ENCODE results near the gene PLAAT5.

Gene PLAAT5

GRCh38 chr11:63508009-63508408 lies 17.0 kb upstream of the PLAAT5 start:
- no peak overlapping the region for H3K4ac ChIP-seq (ENCODE audit: low read depth, low read length)
- no peak overlapping the region for H3K18ac ChIP-seq (ENCODE audit: low read length)
- no peaks in the 10 kb centered on the region for H3K27me3 ChIP-seq (ENCODE audit: insufficient read depth, low read length)
- no peak overlapping the region for H2AK5ac ChIP-seq (ENCODE audit: low read length)
- H3K79me1 ChIP-seq (ENCODE audit: low read length), result peaks cover 4% of the 10 kb centered on the region
- no peak overlapping the region for H3K23ac ChIP-seq (ENCODE audit: low read length)
- no peak overlapping the region for H3K4me2 ChIP-seq (ENCODE audit: low read length)
- H3K27ac ChIP-seq (ENCODE audit: low read depth, low read length), result no peak overlapping the region
- H3K79me2 ChIP-seq (ENCODE audit: control insufficient read depth, insufficient read depth, low read length, poor library complexity), result peaks cover 1% of the 10 kb centered on the region
- no peak overlapping the region for H3K4me3 ChIP-seq (ENCODE audit: low read depth, low read length)
- DNase-seq, result no peak
- no peak overlapping the region for H4K91ac ChIP-seq (ENCODE audit: low read depth, low read length)
- no peak overlapping the region for H2BK12ac ChIP-seq (ENCODE audit: low read length)
- no peak overlapping the region for H2AFZ ChIP-seq (ENCODE audit: insufficient read depth, low read length, poor library complexity)
- no peak overlapping the region for H4K12ac ChIP-seq (ENCODE audit: low read depth, low read length)
- no CpG with 5 or more reads among the region's 3 CpGs for WGBS (ENCODE audit: extremely low coverage, insufficient coverage, insufficient read length)
- no peak overlapping the region for H2BK120ac ChIP-seq (ENCODE audit: insufficient read depth, low read length, poor library complexity)
- peaks cover 2% of the 10 kb centered on the region for H3K9me3 ChIP-seq (ENCODE audit: insufficient read depth, low read depth, low read length)
- no peak overlapping the region for H3K9ac ChIP-seq (ENCODE audit: low read length)
- H2BK5ac ChIP-seq (ENCODE audit: low read depth, low read length, poor library complexity), result no peak overlapping the region
- no peak overlapping the region for H3K14ac ChIP-seq (ENCODE audit: low read length)
- peaks cover 9 to 16% of the 10 kb centered on the region in 2 experiments for H3K4me1 ChIP-seq (ENCODE audit: control insufficient read depth in 1 of 2, insufficient read depth in 2 of 2, low read length in 2 of 2)
- H3K36me3 ChIP-seq (ENCODE audit: control insufficient read depth in 1 of 2, insufficient read depth in 2 of 2, low read length in 2 of 2), result no peaks in the 10 kb centered on the region
- no peak overlapping the region for H4K8ac ChIP-seq (ENCODE audit: low read depth, low read length)

GRCh38 chr11:63507511-63507910 lies 16.5 kb upstream of the PLAAT5 start:
- H3K27me3 ChIP-seq (ENCODE audit: insufficient read depth, low read length), result no peaks in the 10 kb centered on the region
- H4K91ac ChIP-seq (ENCODE audit: low read depth, low read length), result peak overlapping the region; percentile 1
- no peak overlapping the region for H4K12ac ChIP-seq (ENCODE audit: low read depth, low read length)
- no peak overlapping the region for H3K27ac ChIP-seq (ENCODE audit: low read depth, low read length)
- H3K36me3 ChIP-seq (ENCODE audit: control insufficient read depth in 1 of 2, insufficient read depth in 2 of 2, low read length in 2 of 2), result no peaks in the 10 kb centered on the region
- no CpG with 5 or more reads among the region's 2 CpGs for WGBS (ENCODE audit: extremely low coverage, insufficient coverage, insufficient read length)
- no peak overlapping the region for H3K14ac ChIP-seq (ENCODE audit: low read length)
- H3K4me3 ChIP-seq (ENCODE audit: low read depth, low read length), result no peak overlapping the region
- no peak overlapping the region for H2BK120ac ChIP-seq (ENCODE audit: insufficient read depth, low read length, poor library complexity)
- no peak overlapping the region for H2BK12ac ChIP-seq (ENCODE audit: low read length)
- H2BK5ac ChIP-seq (ENCODE audit: low read depth, low read length, poor library complexity), result no peak overlapping the region
- H3K79me1 ChIP-seq (ENCODE audit: low read length), result peaks cover 4% of the 10 kb centered on the region
- H3K9ac ChIP-seq (ENCODE audit: low read length), result no peak overlapping the region
- H3K4me1 ChIP-seq (ENCODE audit: control insufficient read depth in 1 of 2, insufficient read depth in 2 of 2, low read length in 2 of 2), result peaks cover 9 to 16% of the 10 kb centered on the region in 2 experiments
- no peak overlapping the region for H3K18ac ChIP-seq (ENCODE audit: low read length)
- H3K23ac ChIP-seq (ENCODE audit: low read length), result no peak overlapping the region
- H2AFZ ChIP-seq (ENCODE audit: insufficient read depth, low read length, poor library complexity), result no peak overlapping the region
- H2AK5ac ChIP-seq (ENCODE audit: low read length), result no peak overlapping the region
- no peak overlapping the region for H3K4me2 ChIP-seq (ENCODE audit: low read length)
- H3K79me2 ChIP-seq (ENCODE audit: control insufficient read depth, insufficient read depth, low read length, poor library complexity), result peaks cover 1% of the 10 kb centered on the region
- no peak overlapping the region for H4K8ac ChIP-seq (ENCODE audit: low read depth, low read length)
- H3K4ac ChIP-seq (ENCODE audit: low read depth, low read length), result no peak overlapping the region
- H3K9me3 ChIP-seq (ENCODE audit: insufficient read depth, low read depth, low read length), result peaks cover 2% of the 10 kb centered on the region
- DNase-seq, result no peak

GRCh38 chr11:63506876-63507275 lies 15.9 kb upstream of the PLAAT5 start:
- no peak overlapping the region for H2AFZ ChIP-seq (ENCODE audit: insufficient read depth, low read length, poor library complexity)
- no peak for DNase-seq

GRCh38 chr11:63505857-63506528 lies 15.0 kb upstream of the PLAAT5 start, which contains the start of gene LGALS12:
LGALS12 (plus strand) TSS chr11:63506084; CDS start chr11:63506459, 375 bp downstream.
- peaks cover 2% of the 10 kb centered on the region for H3K9me3 ChIP-seq (ENCODE audit: insufficient read depth, low read depth, low read length)
- no peak within 1 kb of the TSS for H2BK12ac ChIP-seq (ENCODE audit: low read length)
- H3K27me3 ChIP-seq (ENCODE audit: insufficient read depth, low read length), result no peaks in the 10 kb centered on the region
- peaks cover 9 to 16% of the 10 kb centered on the region in 2 experiments for H3K4me1 ChIP-seq (ENCODE audit: control insufficient read depth in 1 of 2, insufficient read depth in 2 of 2, low read length in 2 of 2)
- peak within 1 kb of the TSS; percentile 16 for H2BK5ac ChIP-seq (ENCODE audit: low read depth, low read length, poor library complexity)
- H3K18ac ChIP-seq (ENCODE audit: low read length), result no peak within 1 kb of the TSS
- H2AK5ac ChIP-seq (ENCODE audit: low read length), result peak within 1 kb of the TSS; percentile 33
- H3K36me3 ChIP-seq (ENCODE audit: control insufficient read depth in 1 of 2, insufficient read depth in 2 of 2, low read length in 2 of 2), result no peaks in the 10 kb centered on the region
- peak within 1 kb of the TSS; percentile 45 for H4K91ac ChIP-seq (ENCODE audit: low read depth, low read length)
- WGBS (ENCODE audit: extremely low coverage, insufficient coverage, insufficient read length), result no CpG with 5 or more reads among the region's 15 CpGs
- no peak within 1 kb of the TSS for H3K4me2 ChIP-seq (ENCODE audit: low read length)
- peaks cover 1% of the 10 kb centered on the region for H3K79me2 ChIP-seq (ENCODE audit: control insufficient read depth, insufficient read depth, low read length, poor library complexity)
- no peak within 1 kb of the TSS for H3K9ac ChIP-seq (ENCODE audit: low read length)
- no peak within 1 kb of the TSS for H3K27ac ChIP-seq (ENCODE audit: low read depth, low read length)
- H3K4me3 ChIP-seq (ENCODE audit: low read depth, low read length), result no peak within 1 kb of the TSS
- peak within 1 kb of the TSS; percentile 13 for H2BK120ac ChIP-seq (ENCODE audit: insufficient read depth, low read length, poor library complexity)
- H2AFZ ChIP-seq (ENCODE audit: insufficient read depth, low read length, poor library complexity), result no peak within 1 kb of the TSS
- H3K79me1 ChIP-seq (ENCODE audit: low read length), result peaks cover 4% of the 10 kb centered on the region
- no peak within 1 kb of the TSS for H4K12ac ChIP-seq (ENCODE audit: low read depth, low read length)
- H3K23ac ChIP-seq (ENCODE audit: low read length), result no peak within 1 kb of the TSS
- H3K4ac ChIP-seq (ENCODE audit: low read depth, low read length), result no peak within 1 kb of the TSS
- H4K8ac ChIP-seq (ENCODE audit: low read depth, low read length), result no peak within 1 kb of the TSS
- DNase-seq, result no peak
- no peak within 1 kb of the TSS for H3K14ac ChIP-seq (ENCODE audit: low read length)

More at GRCh38 chr11:63506876-63507275, 15.9 kb upstream of the PLAAT5 start:
- Histone ChIP-seq H4K91ac (ENCODE audit: low read depth, low read length) (peak overlapping the region; percentile 21), H3K9me3 (ENCODE audit: insufficient read depth, low read depth, low read length) (peaks cover 2% of the 10 kb centered on the region), H4K12ac (ENCODE audit: low read depth, low read length) (no peak overlapping the region), H3K4me1 (ENCODE audit: control insufficient read depth in 1 of 2, insufficient read depth in 2 of 2, low read length in 2 of 2) (peaks cover 9 to 16% of the 10 kb centered on the region in 2 experiments), H3K4me2 (ENCODE audit: low read length) (no peak overlapping the region), H3K4me3 (ENCODE audit: low read depth, low read length) (no peak overlapping the region), H2AK5ac (ENCODE audit: low read length) (no peak overlapping the region), H2BK120ac (ENCODE audit: insufficient read depth, low read length, poor library complexity) (no peak overlapping the region), H3K4ac (ENCODE audit: low read depth, low read length) (no peak overlapping the region), H2BK5ac (ENCODE audit: low read depth, low read length, poor library complexity) (no peak overlapping the region), H3K9ac (ENCODE audit: low read length) (no peak overlapping the region), H3K18ac (ENCODE audit: low read length) (no peak overlapping the region), H3K27ac (ENCODE audit: low read depth, low read length) (no peak overlapping the region), H3K79me2 (ENCODE audit: control insufficient read depth, insufficient read depth, low read length, poor library complexity) (peaks cover 1% of the 10 kb centered on the region), H3K14ac (ENCODE audit: low read length) (no peak overlapping the region), H3K79me1 (ENCODE audit: low read length) (peaks cover 4% of the 10 kb centered on the region), H4K8ac (ENCODE audit: low read depth, low read length) (no peak overlapping the region), H3K27me3 (ENCODE audit: insufficient read depth, low read length) (no peaks in the 10 kb centered on the region), H3K36me3 (ENCODE audit: control insufficient read depth in 1 of 2, insufficient read depth in 2 of 2, low read length in 2 of 2) (no peaks in the 10 kb centered on the region), H2BK12ac (ENCODE audit: low read length) (no peak overlapping the region), H3K23ac (ENCODE audit: low read length) (no peak overlapping the region)
- WGBS (ENCODE audit: extremely low coverage, insufficient coverage, insufficient read length), result no CpG with 5 or more reads among the region's 2 CpGs
